HCT116 (cell line): ENCODE measurements around the gene OPCML. TPM values are rescaled to one million over a fixed set of nuclear protein-coding genes. Genes with fewer than 3 reads are reported as not detected.

ENCODE experiments used
- ATAC-seq: fragments of 200-7000 bp; cut with Tn5 transposase; 2 replicates; pipeline ENCODE4 v1.9.1; 2020; ENCODE audit warnings: mild to moderate bottlenecking, moderate library complexity
- BruUV-seq: library from RNA; stranded (reverse); fragments of 400-500 nt; replicated peaks from 2 replicates; lab custom pipeline; 2021; lab: Mats Ljungman, UMichigan
- CTCF ChIA-PET: fragments of 300-600 bp; sonication (Branson Sonifier 250); formaldehyde crosslinking; loops from one replicate; lab custom pipeline; 2021; ENCODE audit warnings: antibody characterized with exemption; lab: Charles Lee
- POLR2A ChIA-PET: fragments of 300-600, 350-600 bp; sonication (Branson Sonifier 250); formaldehyde crosslinking; loops from one replicate; lab custom pipeline; 2021; ENCODE audit warnings: antibody characterized with exemption; lab: Charles Lee
- RAD21 ChIA-PET, 2 experiments: fragments of 300-600 bp; sonication (Branson Sonifier 250); formaldehyde crosslinking; loops; one replicate each; lab custom pipeline; 2023; ENCODE audit warnings: low total read pairs in 2 of 2; ENCODE audit not compliant: uncharacterized antibody in 2 of 2, unreplicated experiment in 2 of 2, low non-redundant PET in 1 of 2; lab: Charles Lee
- DNase-seq: peaks from one replicate; pipeline ENCODE4 v3.0.0-alpha.2; 2010; ENCODE audit warnings: low read depth, low spot score
- H2AFZ ChIP-seq: fragments of 200-600 bp; shearing (Covaris generic), sonication (generic); 2 replicates; pipeline ENCODE4 v1.6.1; 2017; ENCODE audit warnings: low read depth, mixed run types, mixed read lengths, antibody characterized with exemption, low read length; ENCODE audit not compliant: poor library complexity, severe bottlenecking
- H3K27ac ChIP-seq: 2 replicates; pipeline ENCODE4 v1.5.1; 2012; ENCODE audit warnings: low read depth, low read length
- H3K27me3 ChIP-seq: fragments of 200-600 bp; sonication (generic); 2 replicates; pipeline ENCODE4 v1.6.1; 2016; ENCODE audit warnings: mixed run types, low read length, mixed read lengths; ENCODE audit not compliant: insufficient read depth
- H3K36me3 ChIP-seq, 2 experiments: fragments of 200-500 bp in 1 of 2; fragments of 200-600 bp in 1 of 2; sonication (Bioruptor generic) in 1 of 2; sonication (generic) in 1 of 2; 2 replicates each; pipeline versions ENCODE4 v1.5.1 to v1.6.1; 2014 to 2016; ENCODE audit warnings: low read length in 2 of 2, inconsistent platforms in 1 of 2, mixed read lengths in 1 of 2, mixed run types in 1 of 2; ENCODE audit not compliant: insufficient read depth in 2 of 2, control insufficient read depth in 1 of 2
- H3K4me1 ChIP-seq, 2 experiments: fragments of 200-600 bp in 1 of 2; sonication (generic) in 1 of 2; 2 replicates each; pipeline versions ENCODE4 v1.5.1 to v1.6.1; 2012 to 2017; ENCODE audit warnings: low read length in 2 of 2, inconsistent platforms in 1 of 2, mild to moderate bottlenecking in 1 of 2, mixed read lengths in 1 of 2, mixed run types in 1 of 2, moderate library complexity in 1 of 2; ENCODE audit not compliant: insufficient read depth in 2 of 2, control insufficient read depth in 1 of 2
- H3K4me2 ChIP-seq: fragments of 200-600 bp; sonication (generic); 2 replicates; pipeline ENCODE4 v1.6.1; 2017; ENCODE audit warnings: mixed run types, low read length, mixed read lengths
- H3K4me3 ChIP-seq, 2 experiments: fragments of 200-600 bp in 1 of 2; sonication (generic) in 1 of 2; replicated peaks in 1 of 2; 2 replicates each; pipeline ENCODE4 v1.5.1; 2011 to 2016; ENCODE audit warnings: low read length in 2 of 2, control low read depth in 1 of 2, low read depth in 1 of 2, mild to moderate bottlenecking in 1 of 2, mixed read lengths in 1 of 2, mixed run types in 1 of 2
- H3K79me2 ChIP-seq: fragments of 200-600 bp; sonication (generic); 2 replicates; pipeline ENCODE4 v1.6.1; 2017; ENCODE audit warnings: mild to moderate bottlenecking, mixed run types, low read length, moderate library complexity, mixed read lengths; ENCODE audit not compliant: insufficient read depth
- H3K9ac ChIP-seq: fragments of 200-600 bp; sonication (generic); 2 replicates; pipeline ENCODE4 v1.6.1; 2016; ENCODE audit warnings: low read length, mixed read lengths
- H3K9me2 ChIP-seq: fragments of 200-600 bp; sonication (generic), shearing (Covaris generic); 2 replicates; pipeline ENCODE4 v1.6.1; 2017; ENCODE audit warnings: mixed run types, mild to moderate bottlenecking, moderate library complexity; ENCODE audit not compliant: insufficient read depth
- H3K9me3 ChIP-seq, 2 experiments: fragments of 200-500 bp in 1 of 2; fragments of 200-600 bp in 1 of 2; sonication (Bioruptor generic) in 1 of 2; sonication (generic) in 1 of 2; 2 replicates each; pipeline ENCODE4 v1.6.1; 2014 to 2017; ENCODE audit warnings: low read length in 2 of 2, mixed read lengths in 2 of 2, inconsistent platforms in 1 of 2, low read depth in 1 of 2, mild to moderate bottlenecking in 1 of 2, mixed run types in 1 of 2, moderate library complexity in 1 of 2; ENCODE audit not compliant: control insufficient read depth in 1 of 2, insufficient read depth in 1 of 2
- H4K20me1 ChIP-seq: fragments of 200-600 bp; sonication (generic), shearing (Covaris generic); 2 replicates; pipeline ENCODE4 v1.6.1; 2017; ENCODE audit warnings: mixed run types, mild to moderate bottlenecking, moderate library complexity; ENCODE audit not compliant: insufficient read depth
- CEBPB ChIP-seq: IDR thresholded peaks from 2 replicates; pipeline ENCODE4 v1.6.1; 2012; ENCODE audit warnings: low read depth
- CTCF ChIP-seq, 3 experiments: fragments of 200-600 bp in 1 of 3; sonication (generic) in 1 of 3; IDR thresholded peaks in 2 of 3; conservative IDR thresholded peaks in 1 of 3; 2 replicates each; pipeline ENCODE4 v1.5.1; 2012 to 2017; ENCODE audit warnings: low read depth in 2 of 3, low read length in 2 of 3, antibody characterized with exemption in 1 of 3, borderline replicate concordance in 1 of 3, control low read depth in 1 of 3, mild to moderate bottlenecking in 1 of 3, mixed read lengths in 1 of 3, mixed run types in 1 of 3, moderate library complexity in 1 of 3; ENCODE audit not compliant: insufficient read depth in 1 of 3
- EGR1 ChIP-seq: IDR thresholded peaks from 2 replicates; pipeline ENCODE4 v1.6.1; 2012; ENCODE audit warnings: low read depth
- ELF1 ChIP-seq: IDR thresholded peaks from 2 replicates; pipeline ENCODE4 v1.6.1; 2012; ENCODE audit warnings: low read depth, borderline replicate concordance
- EZH2 ChIP-seq: fragments of 200-600 bp; sonication (generic); IDR thresholded peaks from 2 replicates; pipeline ENCODE4 v1.6.1; 2017; ENCODE audit warnings: antibody characterized with exemption, mixed run types
- JUND ChIP-seq: IDR thresholded peaks from 2 replicates; pipeline ENCODE4 v1.6.1; 2012
- MAX ChIP-seq: IDR thresholded peaks from 2 replicates; pipeline ENCODE4 v1.6.1; 2012
- POLR2AphosphoS5 ChIP-seq: IDR thresholded peaks from 2 replicates; pipeline ENCODE4 v1.6.1; 2011; ENCODE audit warnings: mild to moderate bottlenecking, low read depth, low read length, moderate library complexity
- RAD21 ChIP-seq: IDR thresholded peaks from 2 replicates; pipeline ENCODE4 v1.6.1; 2012; ENCODE audit warnings: low read depth, mild to moderate bottlenecking
- SIN3A ChIP-seq: IDR thresholded peaks from 2 replicates; pipeline ENCODE4 v1.6.1; 2012; ENCODE audit warnings: low read depth
- SRF ChIP-seq: IDR thresholded peaks from 2 replicates; pipeline ENCODE4 v1.6.1; 2012; ENCODE audit warnings: low read depth
- TCF7L2 ChIP-seq: IDR thresholded peaks from 2 replicates; pipeline ENCODE4 v1.7.0; 2011; ENCODE audit warnings: borderline replicate concordance, inconsistent platforms; ENCODE audit not compliant: insufficient read depth, insufficient read length; ENCODE audit errors: extremely low read depth
- YY1 ChIP-seq: IDR thresholded peaks from 2 replicates; pipeline ENCODE4 v1.6.1; 2011; ENCODE audit warnings: low read length, low read depth, moderate library complexity, mild to moderate bottlenecking; ENCODE audit not compliant: insufficient replicate concordance; ENCODE audit errors: extremely low read depth
- ZBTB33 ChIP-seq: IDR thresholded peaks from 2 replicates; pipeline ENCODE4 v1.6.1; 2011; ENCODE audit warnings: mild to moderate bottlenecking, low read length, moderate library complexity; ENCODE audit not compliant: insufficient replicate concordance; ENCODE audit errors: extremely low read depth
- ZNF274 ChIP-seq: fragments of 200-500 bp; sonication (Bioruptor generic); IDR thresholded peaks from 2 replicates; pipeline ENCODE4 v1.6.1; 2014; ENCODE audit warnings: mild to moderate bottlenecking, low read depth, low read length, inconsistent platforms
- intact Hi-C: fragments of 100-400 bp; cut with micrococcal nuclease; formaldehyde crosslinking; loops from 2 replicates; pipeline ENCODE4 v1.10.0; 2022
- total RNA-seq: library from RNA; stranded (reverse); gene quantifications from one replicate; pipeline ENCODE4 v1.2.1, GENCODE V29; 2021; ENCODE audit not compliant: unreplicated experiment

The OPCML gene
- total RNA-seq, 1 experiment from 2014 or later = not detected

- Histone ChIP-seq H3K27ac (no peak overlapping the region), H2AFZ (no peak overlapping the region), H3K4me2 (no peak overlapping the region), H3K79me2 (no peaks in the 10 kb centered on the region), H3K9me3 (peaks cover 0 to 32% of the 10 kb centered on the region in 2 experiments; a peak in 2 of 4 replicates), H3K9ac (no peak overlapping the region), H3K9me2 (no peaks in the 10 kb centered on the region), H3K4me1 (no peaks in the 10 kb centered on the region), H3K4me3 (no peak overlapping the region), H3K27me3 (no peaks in the 10 kb centered on the region), H4K20me1 (no peaks in the 10 kb centered on the region), H3K36me3 (no peaks in the 10 kb centered on the region)
- intact Hi-C loops = no loop called here
- BruUV-seq = no TSS peak
- DNase-seq (no peak), ATAC-seq (no peak)
- ChIA-PET RAD21 (no interaction called here), CTCF (no interaction called here), POLR2A (no interaction called here)
- TF ChIP-seq RAD21 (no peak), YY1 (no peak), JUND (no peak), ZNF274 (no peak), ELF1 (no peak), SRF (no peak), TCF7L2 (no peak), EGR1 (no peak), SIN3A (no peak)
These were observed 1027.7 kb downstream of the OPCML start for GRCh38 chr11:132504501-132505041.

- no peak overlapping the region for H3K4me2 ChIP-seq
- H3K9me3 ChIP-seq = peaks cover 4 to 38% of the 10 kb centered on the region in 2 experiments; a peak in 2 of 4 replicates
- no peaks in the 10 kb centered on the region for H4K20me1 ChIP-seq
- DNase-seq = no peak
- no TSS peak for BruUV-seq
- no peaks in the 10 kb centered on the region for H3K27me3 ChIP-seq
- intact Hi-C loops = no loop called here
- H3K27ac ChIP-seq = no peak overlapping the region
- no peaks in the 10 kb centered on the region for H3K79me2 ChIP-seq
- no peak for ATAC-seq
- no peak overlapping the region for H3K4me3 ChIP-seq
- H3K9ac ChIP-seq = no peak overlapping the region
- no peaks in the 10 kb centered on the region for H3K9me2 ChIP-seq
- ChIA-PET POLR2A (no interaction called here), CTCF (no interaction called here), RAD21 (no interaction called here)
- no peaks in the 10 kb centered on the region for H3K4me1 ChIP-seq
- no peaks in the 10 kb centered on the region for H3K36me3 ChIP-seq
- no peak overlapping the region for H2AFZ ChIP-seq
- TF ChIP-seq MAX (no peak), CEBPB (no peak), POLR2AphosphoS5 (no peak), CTCF (IDR thresholded peaks at IDR 0.05 in 2 of 3, conservative IDR thresholded peaks at IDR 0.05 in 1 of 3; ENCODE audit: borderline replicate concordance in 1 of 3, insufficient read depth in 1 of 3, low read depth in 2 of 3, low read length in 2 of 3) (no peak), RAD21 (no peak), ZBTB33 (no peak), EZH2 (no peak)
These were observed 1030.9 kb downstream of the OPCML start for GRCh38 chr11:132501356-132501755.
